HG03460 (cell line): ENCODE measurements around the gene HNRNPUL2.
"Not testable (repeated sequence)": the region's sequence is repeated elsewhere in the genome, so short reads cannot be mapped to it uniquely, and the experiment has no call there.

Source experiments
- ATAC-seq: cut with Tn5 transposase; IDR thresholded peaks from one replicate; pipeline ENCODE4 v1.9.1; 2021; ENCODE audit not compliant: unreplicated experiment

The HNRNPUL2 gene

DNA sequence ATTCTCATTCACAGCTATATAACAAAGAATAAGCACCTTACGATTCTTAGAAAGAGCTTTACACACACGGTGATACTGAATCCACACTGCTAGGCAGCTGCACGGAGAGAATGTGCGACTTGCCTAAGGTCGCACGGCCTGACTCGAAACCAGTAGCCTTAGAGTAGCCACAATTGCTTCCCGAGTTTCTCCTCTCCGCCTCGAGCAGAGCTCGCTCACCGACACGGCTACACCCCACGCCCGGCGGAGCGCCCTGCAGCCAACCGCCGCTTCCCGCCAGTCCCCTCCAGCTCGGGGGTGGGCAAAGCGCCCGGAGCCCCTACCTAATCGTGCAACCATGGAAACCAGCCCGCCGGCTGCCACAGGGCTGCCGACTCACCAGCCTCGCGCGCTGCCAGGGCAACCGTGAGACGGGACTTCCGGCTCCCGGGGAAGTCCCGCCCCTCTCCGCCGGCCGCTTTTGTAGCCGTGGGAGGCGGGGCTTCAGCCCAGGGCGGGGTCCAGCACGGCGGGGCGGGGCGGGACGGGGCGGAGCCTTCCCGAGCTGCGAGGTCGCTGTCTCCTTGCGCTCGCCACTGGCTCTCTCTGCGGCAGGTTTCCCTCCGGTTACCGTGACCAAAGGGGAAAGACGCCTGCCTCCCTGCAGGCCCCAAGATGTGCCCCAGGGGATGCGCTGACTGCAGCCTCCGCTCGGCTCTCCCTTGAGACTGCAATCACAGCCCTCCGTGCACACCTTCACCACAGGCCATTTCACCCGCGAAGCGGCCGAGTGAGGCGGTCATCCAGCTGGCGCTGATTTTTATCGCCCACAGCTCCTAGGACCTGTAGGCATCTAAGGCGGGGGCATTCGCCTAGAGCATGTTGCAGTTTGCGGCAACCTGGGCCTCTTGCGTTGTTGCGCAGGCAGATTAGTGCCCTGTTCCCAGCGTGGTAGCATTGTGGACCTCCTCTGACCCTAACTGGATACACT, 21.1 kb downstream of the HNRNPUL2 start:
- peak; percentile 50 for ATAC-seq

DNA sequence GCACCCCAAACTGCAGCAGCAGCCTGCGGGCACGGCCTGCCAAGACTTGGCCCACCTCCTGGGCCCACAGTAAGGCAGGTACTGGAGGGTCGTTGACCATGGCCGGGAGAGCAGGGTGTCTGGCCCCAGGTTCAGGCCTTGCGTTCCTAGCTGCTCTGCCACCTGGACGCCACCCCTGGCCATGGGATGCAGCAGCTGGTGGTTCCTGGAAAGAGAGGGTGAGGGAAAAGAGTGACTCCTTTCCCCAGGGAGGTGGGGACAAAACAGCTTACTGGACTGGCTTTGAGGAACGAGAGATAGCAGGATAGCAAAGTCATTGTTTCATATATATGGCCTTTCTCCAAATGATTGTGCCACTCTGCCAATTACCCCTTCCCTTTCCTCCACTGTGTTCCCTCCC, 21.8 kb downstream of the HNRNPUL2 start:
- no peak for ATAC-seq

DNA sequence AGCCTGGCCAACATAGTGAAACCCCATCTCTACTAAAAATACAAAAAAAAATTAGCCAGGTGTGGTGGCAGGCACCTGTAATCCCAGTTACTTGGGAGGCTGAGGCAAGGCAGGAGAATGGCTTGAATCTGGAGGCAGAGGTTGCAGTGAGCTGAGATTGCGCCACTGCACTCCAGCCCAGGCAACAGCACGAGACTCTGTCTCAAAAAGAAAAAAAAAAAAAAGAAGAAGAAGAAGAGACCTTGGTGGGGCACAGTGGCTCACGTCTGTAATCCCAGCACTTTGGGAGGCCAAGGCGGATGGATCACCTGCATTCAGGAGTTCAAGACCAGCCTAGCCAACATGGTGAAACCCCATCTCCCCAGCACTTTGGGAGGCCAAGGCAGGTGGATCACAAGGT, 23.3 kb downstream of the HNRNPUL2 start:
- ATAC-seq: not testable (repeated sequence)

DNA sequence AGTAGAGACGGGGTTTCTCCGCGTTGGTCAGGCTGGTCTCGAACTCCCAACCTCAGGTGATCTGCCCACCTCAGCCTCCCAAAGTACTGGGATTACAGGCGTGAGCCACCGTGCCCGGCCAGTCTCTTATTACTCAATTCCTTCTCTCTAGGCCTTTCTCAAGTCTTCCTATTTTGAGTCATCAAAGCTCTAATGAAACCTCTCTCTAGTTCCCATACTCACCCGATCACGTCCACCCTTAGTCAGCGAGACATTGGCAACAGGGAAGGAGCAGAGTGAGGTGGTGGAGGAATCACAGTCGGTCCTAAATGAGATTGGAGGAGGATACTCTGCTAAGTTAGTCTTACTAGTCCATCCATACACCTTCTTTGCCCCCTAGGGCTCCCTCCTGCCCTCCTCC, 25.0 kb downstream of the HNRNPUL2 start:
- no peak for ATAC-seq

DNA sequence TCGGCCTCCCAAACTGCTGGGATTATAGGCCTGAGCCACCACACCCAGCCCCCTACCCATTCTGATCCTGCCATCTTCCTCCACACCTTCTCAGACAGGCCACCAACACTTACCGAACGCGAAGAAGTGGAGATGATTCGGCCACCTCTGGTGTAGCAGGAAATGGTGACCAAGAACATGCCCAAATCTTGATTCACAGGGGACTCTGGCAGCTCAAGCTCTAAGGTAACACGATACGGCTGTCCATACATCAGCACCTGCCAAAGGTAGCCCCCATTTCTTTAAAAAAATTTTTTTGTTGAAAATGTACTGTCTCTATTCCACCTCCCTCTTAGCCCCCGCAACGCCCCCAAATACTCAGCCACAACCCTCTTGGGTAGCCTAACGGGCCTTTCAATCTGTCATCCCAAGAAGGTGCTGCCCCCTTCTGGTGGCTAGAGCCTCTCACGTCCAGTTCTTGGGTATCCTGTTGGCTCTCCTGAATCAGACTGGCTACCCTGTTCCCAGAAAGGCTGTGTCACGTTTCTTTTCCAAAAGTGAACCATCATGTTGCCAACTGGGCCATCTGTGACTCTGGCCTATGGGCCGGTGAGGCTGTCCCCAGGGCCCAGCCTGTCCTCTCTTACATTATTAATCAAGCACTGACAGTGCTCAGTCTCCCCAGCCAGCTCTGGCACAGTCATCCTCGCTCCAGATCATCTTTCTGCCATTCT, 32.6 kb downstream of the HNRNPUL2 start:
- ATAC-seq: no peak

DNA sequence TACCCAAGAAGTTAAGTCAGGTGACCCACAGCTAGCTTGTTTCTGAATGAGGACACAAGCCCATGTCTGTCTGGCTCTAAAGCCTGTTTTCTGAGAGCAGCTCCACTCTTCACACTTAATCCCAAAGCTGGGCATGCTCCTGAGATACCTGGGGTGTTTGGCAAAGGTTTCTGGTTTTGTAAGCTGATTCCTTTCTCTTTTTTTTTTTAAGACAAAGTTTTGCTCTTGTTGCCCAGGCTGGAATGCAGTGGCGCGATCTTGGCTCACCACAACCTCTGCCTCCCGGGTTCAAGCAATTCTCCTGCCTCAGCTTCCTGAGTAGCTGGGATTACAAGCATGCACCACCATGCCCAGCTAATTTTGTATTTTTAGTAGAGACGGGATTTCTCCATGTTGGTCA, 33.6 kb downstream of the HNRNPUL2 start:
- ATAC-seq: not testable (repeated sequence)

DNA sequence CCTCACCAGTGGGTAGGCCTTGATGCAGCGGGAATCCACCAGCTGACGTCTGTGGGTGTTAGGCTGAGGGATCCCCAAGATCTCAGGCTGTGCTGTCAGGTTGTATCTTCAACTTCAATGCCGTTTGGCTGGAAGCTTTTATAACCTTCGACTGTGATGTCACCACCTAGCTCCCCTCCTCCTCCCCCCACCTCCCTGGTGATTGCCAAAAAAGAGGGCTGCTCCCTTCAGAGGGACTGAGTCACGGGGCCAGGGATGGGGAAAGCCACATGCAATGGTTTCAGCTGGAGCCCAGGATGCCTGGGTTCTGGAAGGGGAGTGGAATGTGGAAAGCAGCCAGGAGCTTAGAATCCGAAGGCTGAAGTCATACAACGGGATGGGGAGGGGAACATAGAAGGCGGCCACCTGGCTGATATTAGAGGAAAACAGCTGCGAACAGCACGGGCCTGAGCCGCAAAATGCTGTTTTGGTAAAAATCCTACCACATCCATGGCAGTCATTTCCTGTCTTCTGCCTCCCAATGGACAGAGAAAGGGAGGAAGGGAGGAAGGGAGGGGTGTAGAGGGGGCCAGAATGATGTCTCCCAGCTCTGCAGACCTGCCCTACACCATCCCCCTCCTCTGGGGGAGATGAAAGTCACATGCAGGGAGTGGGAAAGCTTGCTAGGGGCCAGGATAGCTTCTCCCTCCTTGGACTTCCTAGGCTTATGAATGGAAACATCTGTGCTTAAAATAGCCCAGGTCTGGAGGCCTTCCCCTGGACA, 37.7 kb downstream of the HNRNPUL2 start, which contains the start of gene LRRN4CL:
Gene LRRN4CL (minus strand): TSS at position 110 of the 763 bp plus-strand sequence. CDS start 1,022 bp downstream, outside the sequence.
- no peak for ATAC-seq

DNA sequence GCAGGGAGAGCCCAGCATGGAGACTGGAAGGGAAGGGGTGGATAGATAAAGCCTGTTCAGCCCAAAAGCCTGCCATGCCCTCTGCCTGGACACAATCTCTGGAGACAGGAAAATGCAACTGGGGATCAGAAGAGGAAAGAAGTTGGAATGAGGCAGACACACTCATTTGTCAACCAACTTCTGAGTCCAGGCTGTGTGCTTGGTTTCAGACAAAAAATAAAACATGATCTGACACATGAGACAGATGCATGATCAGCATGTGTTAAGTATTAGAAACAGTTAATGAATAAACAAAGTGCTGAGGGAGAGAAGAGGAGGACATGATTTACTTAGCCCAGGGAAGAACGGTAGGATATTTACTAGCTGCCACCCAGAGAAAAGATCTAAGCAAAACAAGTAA, 38.8 kb downstream of the HNRNPUL2 start:
- no peak for ATAC-seq

DNA sequence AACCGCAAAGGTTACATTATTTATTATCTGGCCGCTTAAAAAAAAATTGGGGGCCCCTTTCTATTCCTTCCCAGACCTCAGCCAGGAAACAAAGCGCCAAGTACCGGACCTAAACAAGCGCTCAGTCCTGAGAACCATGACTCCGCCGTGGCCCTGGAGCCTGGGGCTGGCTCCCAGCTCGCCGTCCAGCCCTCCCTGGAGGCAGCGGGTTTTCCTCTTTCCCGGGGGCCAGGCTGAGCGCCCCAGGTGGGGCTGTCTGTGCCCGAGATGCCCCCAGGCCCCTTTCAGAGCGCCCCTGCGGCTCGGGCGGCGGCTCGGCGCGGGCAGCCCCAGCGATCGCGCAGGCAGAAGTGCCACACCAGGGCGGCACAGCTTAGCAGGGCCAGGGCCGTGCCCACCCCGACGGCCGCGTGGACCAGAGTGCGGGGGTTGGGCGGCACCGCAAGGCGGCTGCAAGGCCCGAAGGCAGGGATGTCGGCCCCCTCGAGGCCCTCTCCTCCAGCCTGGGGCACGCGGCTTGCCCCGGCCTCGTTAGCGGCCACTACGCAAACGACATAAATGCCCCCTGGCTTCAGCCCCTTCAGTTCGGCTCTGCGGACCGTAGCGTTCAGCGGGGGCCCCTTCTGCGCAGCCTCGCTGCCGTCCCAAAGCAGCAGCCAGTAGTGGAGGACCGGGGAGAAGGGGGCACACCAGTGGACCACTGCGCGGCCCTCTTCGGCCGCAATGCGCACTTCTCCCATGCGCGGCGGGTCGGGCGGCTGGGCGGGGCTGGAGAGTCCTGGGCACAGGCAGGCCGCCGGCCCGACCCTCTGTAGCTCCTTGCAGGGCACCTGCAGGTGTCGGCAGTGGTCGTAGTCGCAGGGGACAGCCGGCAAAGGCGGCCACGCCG, 39.5 kb downstream of the HNRNPUL2 start:
- ATAC-seq: no peak

DNA sequence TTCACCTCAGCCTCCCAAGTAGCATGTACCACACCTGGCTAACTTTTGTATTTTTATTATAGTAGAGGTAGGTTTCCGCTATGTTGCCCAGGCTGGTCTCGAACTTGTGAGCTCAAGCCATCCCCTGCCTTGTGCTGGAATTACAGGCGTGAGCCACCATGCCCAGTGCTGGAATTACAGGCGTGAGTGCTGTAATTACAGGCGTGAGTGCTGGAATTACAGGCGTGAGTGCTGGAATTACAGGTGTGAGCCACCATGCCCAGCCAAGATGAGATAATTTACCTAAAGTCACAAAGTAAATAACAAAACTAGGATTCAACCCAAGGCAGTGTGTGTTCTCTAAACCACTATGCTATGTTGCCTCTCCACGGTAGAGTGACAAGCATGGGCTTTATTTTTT, 44.7 kb downstream of the HNRNPUL2 start:
- ATAC-seq: no peak

DNA sequence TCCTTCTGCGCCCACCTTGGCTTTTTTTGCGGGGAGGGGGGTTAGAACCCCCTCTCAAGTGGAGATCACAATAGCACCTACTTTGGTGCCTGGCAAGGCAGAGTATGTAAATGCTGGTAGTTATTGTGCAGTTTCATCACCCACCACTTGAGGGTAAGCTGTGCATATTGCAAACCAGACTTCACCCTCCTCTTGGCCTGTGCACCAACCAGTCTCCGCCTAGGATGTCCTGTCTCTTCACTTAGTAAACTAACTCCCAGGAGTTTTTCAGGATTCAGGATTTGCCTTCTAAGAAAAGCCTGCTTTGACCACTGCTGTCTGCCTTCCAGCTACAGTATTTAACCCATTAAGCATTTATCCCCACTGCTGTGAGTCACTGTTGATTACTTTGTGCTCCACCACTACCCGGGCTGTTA, 46.4 kb downstream of the HNRNPUL2 start:
- ATAC-seq: no peak

DNA sequence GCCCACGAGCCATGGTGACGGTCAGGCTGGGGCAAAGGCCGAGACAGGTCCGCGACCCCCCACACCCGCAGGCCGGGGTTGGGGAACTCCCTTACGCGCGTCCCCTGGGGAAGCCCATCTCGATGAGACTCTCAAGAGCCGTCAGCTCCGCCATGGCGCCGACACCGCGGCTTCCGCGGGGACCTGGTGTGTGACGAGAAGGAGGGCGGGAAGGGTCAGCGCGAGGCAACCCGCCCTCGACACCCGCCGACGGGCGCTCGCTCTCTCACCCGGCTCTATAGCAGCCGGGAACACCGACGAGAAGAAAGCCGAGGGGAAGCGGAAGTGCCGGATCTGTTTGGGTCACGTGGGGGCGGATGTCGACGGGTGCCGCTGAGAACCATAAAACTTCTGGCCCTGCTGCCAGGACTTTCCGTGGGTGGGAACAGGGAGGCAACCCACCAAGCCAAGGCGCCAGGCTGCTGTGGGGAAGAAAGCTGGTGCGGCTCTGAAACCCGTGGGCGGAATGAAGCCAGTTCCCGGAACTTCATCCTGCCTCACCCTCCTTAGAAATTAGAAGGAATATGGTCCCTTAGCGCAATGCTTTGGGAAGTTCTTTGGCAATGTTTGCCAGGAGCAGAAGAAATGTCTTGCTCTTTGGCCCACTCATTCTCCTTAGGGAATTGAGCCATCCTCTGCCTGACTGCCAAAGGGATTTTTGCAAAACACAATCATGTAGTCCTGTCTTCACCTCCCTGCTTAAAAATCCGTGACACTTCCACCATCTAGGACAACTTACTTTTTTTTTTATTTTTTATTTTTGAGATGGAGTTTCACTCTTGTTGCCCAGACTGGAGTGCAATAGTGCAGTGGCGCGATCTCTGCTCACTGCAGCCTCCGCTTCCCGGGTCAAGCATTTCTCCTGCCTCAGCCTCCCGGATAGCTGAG, 48.2 kb downstream of the HNRNPUL2 start, which contains the start of gene UBXN1:
Gene UBXN1 (minus strand): TSS at position 304 of the 927 bp plus-strand sequence. CDS start 150 bp downstream, at position 154.
- peak; percentile 80 for ATAC-seq

DNA sequence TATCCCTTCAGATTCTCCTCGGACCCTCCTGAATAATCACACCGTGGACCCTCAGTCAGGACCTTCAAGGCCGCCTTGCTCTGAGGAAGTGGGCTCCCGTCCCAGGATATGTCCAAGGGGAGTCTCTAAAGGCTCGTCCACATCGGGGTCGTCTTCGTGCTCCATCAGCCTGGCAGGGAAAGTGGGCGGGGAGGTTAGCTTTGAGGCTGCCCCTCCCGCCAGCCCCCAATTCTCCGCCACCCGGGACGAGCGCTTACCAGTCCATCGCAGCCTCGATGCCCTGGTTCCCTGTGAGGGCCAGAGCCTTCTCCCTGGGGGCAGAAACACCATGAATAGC, 48.9 kb downstream of the HNRNPUL2 start:
- ATAC-seq: no peak

DNA sequence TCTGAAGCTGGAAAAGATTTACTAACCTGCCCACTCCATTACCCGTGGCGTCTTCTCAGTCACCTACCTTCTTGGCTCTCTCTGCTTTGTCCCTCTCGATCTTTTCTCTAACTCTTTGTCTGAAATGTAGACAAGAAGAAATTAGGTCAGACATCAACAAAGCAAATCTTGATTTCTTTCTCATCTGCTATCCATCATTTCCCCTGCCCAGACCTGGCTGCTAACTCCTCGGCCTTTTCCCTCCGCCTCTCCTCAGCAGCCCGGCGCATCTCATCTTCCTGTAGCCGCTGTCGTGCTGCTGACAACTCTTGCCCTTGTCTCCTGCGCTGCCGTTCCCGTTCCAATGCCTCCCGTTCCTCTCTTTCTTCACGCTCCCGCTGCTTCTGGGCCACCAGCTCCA, 49.5 kb downstream of the HNRNPUL2 start:
- no peak for ATAC-seq

DNA sequence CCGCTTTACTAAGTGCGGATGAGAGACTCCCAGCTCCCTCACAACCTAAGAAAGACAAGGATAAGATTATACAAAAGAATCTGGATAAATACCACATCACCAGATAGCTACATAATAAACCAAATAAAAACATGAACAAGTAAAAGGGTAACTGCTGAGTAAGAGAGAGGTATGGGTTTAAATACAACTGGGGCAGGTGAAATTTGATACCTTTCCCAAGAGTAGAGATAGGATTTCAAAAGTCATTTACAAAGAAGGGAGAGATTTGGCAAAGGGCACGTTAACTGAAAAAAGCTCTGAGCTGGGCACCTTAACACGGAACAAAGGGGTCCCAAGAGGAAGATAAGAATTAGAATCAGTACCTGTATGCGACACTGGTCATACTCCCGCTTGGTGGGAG, 50.1 kb downstream of the HNRNPUL2 start:
- no peak for ATAC-seq

DNA sequence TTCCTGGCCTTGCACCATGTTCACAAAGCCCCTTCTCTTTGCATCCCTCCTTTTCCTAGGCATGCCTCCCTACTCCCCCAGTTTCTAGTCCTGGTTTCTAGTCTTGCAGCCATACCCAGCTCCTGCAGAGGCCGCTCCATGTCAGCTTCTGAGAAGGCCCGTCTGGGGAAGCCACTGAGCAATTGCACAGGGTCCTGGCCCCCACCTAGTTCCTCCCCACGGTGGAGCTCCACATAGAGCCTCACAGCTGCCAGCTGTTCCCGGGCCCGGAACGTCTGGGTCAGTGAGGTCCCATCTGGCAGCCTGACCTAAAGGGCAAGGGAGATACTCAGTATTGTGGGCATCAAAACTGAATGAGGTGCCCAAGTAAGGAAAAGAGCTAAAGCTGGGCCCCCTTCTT, 50.6 kb downstream of the HNRNPUL2 start:
- ATAC-seq: no peak

DNA sequence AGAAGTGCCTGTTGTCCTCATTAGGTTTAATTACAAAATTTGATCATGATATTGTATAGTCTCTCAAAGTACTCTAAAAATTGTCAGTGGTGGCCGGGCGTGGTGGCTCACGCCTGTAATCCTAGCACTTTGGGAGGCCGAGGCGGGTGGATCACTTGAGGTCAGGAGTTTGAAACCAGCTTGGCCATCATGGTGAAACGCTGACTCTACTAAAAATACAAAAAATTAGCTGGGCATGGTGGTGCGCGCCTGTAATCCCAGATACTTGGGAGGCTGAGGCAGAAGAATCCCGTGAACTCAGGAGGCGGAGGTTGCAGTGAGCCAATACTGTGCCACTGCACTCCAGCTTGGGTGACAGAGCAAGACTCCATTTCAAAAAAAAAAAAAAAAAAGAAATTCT, 51.8 kb downstream of the HNRNPUL2 start:
- ATAC-seq: not testable (repeated sequence)

DNA sequence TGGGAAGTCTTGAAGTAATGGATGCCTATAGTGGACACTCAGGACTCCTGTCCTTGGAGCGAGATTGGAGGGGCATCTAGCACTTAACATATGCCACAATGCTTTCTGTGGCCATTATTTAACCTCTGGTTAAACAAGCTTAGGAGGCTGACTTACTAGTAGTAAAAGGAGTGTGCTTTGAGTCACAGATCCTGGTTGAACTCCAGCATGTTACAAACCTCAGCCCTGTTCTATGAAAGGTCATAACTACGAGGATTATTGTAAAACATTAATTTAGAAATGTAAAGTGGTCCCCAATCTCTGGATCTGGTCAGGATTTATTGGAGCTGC, 54.1 kb downstream of the HNRNPUL2 start:
- ATAC-seq: no peak
